GM19455 (cell line): ENCODE measurements around the gene RNU6-7.

Experiments
- ATAC-seq: cut with Tn5 transposase; IDR thresholded peaks from one replicate; pipeline ENCODE4 v1.9.1; 2021; ENCODE audit not compliant: unreplicated experiment

Gene RNU6-7

DNA sequence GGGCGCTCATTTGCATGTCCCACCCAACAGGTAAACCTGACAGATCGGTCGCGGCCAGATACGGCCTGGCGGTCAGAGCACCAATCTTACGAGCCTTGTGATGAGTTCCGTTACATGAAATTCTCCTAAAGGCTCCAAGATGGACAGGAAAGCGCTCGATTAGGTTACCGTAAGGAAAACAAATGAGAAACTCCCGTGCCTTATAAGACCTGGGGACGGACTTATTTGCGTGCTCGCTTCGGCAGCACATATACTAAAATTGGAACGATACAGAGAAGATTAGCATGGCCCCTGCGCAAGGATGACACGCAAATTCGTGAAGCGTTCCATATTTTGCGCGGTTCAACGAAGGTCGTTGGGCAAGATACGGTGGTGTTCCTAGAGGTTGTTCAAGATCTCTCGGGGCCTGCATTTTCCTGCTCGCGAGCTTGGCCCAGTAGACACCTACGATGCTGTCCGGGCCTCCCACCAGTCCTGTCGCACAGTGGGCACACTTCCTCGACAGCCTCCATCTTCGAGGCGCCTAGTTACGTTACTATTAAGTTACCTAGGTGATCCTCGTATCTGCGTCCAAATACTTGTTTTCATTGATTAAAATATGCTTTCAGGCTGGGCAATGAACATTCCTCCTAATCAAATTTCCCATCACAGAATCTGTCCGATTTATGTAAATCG is at the start of gene RNU6-7:
RNU6-7 (plus strand) TSS at position 230 of the 675 bp plus-strand sequence.
- ATAC-seq = no peak

DNA sequence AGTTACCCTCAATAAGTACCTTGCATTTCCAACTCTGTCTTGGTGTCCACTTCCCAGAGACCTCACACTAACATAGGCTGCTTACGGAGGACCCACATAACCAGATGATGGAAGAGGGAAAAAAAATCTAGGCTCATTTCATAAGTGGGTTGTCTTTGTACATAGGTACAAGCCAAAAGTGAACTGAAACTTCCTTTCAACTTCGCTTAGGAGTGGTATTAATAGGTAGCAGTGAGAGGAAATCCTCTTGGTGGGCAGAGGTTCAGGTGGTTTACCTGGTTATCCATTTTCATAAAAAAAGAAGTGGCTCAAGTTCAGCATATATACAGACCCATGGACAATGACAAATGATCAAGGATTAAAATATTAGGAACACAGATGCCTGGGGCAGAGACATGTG is 35.8 kb upstream of the RNU6-7 start:
- no peak for ATAC-seq

DNA sequence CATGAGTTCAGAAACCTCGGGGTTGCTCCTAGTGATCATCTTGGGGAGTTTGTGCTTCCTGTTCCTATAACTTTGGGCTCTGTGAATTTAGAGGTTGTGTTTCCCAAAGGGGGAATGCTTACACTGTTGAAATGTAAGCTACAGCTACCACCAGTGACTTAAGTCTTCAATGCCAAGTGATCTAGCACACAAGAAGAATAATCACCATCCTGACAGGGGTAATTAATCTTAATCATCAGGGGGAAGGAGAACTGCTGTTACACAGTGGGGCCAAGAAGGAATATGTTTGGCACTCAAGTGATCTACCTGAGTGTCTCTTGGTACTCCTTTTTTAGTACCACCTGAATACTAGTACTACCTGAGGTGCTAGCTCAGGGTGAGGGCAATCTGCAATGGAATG is 34.9 kb upstream of the RNU6-7 start:
- ATAC-seq = no peak

DNA sequence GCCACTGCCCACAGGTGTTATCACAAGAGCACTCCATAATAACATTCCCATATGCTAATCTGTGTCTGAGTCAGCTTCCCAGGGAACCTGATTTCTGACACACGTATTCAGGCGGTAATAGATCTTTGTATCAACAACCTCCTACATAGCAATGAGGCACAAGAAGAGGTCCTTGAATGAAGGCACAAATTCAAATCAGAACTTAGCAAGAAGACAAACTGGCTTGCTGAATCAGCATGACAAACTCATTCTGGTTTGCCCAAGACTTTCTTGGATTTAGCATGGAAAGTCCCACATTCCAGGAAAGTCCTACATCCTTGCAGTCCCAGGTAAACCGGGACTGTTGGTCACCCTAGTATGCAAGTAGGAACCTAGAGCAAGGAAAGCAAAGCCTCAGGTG is 33.9 kb upstream of the RNU6-7 start:
- ATAC-seq = no peak

- ATAC-seq = no peak
Measured at GRCh38 chr14:32169191-32169590, 32.7 kb upstream of the RNU6-7 start.

DNA sequence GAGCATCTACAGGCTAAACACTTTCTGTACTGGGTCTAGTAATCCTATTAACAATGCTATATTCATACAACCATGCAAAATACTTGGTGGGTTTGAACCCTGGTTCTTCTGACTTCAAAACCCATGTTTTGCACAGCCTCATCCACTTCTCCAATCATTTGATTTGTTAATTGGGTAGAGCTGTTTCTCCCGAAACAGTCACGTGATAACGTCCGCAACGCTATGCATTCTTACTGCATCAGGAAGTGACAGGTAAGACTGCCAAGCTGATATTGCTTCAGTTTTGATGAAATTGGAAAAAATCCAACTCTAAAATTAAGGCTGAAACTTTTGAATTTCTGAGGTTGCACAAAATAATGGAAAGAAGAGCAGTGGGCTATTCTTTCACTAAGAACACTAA is 30.4 kb upstream of the RNU6-7 start:
- no peak for ATAC-seq

DNA sequence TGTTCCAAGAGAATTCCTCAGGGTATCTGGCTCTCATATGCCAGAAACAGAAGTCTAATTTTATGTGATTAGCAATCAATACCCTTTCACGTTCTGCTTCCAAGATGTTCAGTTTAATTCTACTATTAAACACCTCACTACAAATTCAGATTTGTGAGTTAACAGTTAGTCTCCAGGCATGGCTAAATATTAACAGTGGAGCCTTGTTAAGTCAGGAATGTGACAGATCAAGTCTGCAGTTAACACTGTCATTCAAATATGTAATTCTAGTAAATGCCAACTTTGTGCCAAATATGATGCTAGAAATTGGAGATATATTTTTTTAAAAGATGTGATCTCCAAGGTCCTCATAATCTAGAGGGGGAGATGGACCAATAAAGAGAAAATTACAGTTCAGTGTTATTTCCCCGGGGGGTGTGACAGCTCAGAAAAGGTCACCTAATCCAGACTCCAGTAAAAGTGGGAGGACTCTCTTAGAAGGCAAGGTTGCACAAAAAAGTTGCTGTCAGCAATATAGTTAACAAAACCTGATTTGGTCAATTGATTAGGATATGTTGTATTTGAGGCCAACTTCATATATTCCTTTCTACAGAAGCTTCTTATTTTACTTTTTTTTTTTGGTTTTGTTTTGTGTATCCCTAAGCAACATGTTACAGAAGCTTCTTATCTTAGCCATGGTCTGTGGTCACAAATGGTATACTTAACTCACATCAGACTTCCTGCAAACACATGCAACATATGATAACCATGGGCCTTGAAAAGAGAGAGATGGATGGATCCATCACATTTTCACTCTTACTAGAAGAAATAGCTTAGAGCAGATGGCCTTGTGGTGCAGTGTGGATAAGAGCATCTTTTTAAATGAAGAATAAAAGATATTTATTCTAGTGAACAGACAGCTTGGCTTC is 18.4 kb upstream of the RNU6-7 start:
- ATAC-seq = no peak

GRCh38 chr14:32185097-32185496 is 16.7 kb upstream of the RNU6-7 start:
- no peak for ATAC-seq

DNA sequence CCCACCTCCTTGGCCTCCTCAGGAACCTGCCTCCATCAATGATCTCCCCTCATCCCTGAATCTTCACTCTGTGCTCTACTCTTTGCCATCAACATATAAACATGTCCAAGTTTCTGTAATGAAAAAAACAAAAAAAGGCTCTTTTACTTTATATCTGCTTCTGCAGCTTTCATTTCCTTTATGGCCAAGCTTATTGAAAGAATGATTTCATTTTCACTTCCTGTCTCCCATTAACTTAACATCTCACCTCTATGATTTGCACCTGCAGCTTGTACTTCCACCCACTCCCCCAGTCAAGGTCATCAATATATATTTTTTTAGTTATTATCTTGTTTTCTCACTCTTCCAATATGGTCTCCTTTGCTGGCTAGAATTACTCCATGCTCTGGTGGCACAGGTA is 15.6 kb upstream of the RNU6-7 start:
- no peak for ATAC-seq

DNA sequence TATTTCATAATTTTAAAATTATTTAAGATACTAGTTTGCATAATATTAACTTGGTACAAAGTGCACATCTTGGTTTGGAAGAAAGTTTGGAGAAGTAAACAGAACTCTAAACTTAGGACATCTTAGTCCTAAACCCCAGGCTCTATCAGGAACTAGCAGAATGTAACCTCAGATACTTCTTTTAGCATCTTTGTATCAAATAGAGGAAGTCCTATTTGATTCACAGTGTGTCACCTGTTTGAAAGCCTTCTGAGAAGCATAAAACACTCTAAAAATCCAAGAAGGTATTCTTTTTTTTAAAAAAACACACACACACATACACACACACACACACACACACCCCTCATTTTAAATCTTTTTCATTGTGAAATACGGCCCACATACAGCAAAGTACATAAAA is 12.0 kb upstream of the RNU6-7 start:
- no peak for ATAC-seq

- no peak for ATAC-seq
Measured at GRCh38 chr14:32190673-32191072, 11.2 kb upstream of the RNU6-7 start.

- no peak for ATAC-seq
Measured at GRCh38 chr14:32192712-32193373, 9.0 kb upstream of the RNU6-7 start.

- no peak for ATAC-seq
Measured at GRCh38 chr14:32193532-32193931, 8.3 kb upstream of the RNU6-7 start.

- ATAC-seq = no peak
Measured at GRCh38 chr14:32195636-32196035, 6.2 kb upstream of the RNU6-7 start.

- ATAC-seq = peak; percentile 37
Measured at GRCh38 chr14:32197919-32198318, 3.9 kb upstream of the RNU6-7 start.

DNA sequence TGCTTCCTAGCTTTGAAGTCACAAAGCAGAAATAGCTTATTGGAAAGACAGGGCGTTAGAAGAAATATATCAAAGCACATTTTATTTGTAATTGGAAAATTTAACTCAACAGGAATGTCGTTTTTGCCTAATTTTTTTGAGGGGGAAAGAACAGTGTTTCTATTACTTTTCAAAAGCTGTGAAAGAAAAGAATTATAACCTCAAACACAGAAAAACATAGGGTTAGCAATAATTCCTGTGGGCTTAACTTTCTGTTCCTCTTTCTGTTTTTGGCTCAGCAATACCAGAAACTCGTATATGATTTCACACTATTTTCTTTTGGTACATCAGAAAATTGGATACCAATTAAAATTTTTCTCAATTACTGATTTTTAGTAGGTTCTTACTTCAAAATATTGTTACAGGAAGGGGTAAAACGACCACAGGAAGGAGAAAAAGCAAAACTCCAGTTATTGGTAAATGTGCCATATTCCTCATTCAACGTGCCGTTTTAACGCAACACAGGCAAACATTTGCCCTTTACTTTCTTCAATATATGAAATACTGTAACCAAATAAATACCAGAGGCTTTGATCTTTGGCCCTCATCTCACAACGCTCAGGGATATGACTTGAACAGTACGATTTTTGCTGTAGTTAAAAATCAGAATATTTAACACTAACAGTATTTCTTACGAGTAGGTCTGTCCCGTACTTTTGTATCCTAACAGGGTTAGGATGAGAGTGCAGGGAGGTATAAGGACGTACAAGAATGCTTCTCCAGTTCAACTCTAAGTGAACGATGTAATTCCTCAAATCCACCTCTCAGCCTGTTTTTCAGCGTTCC is 1.3 kb upstream of the RNU6-7 start:
- no peak for ATAC-seq

GRCh38 chr14:32201193-32201815 is 541 bp upstream of the RNU6-7 start:
- peak; percentile 56 for ATAC-seq

DNA sequence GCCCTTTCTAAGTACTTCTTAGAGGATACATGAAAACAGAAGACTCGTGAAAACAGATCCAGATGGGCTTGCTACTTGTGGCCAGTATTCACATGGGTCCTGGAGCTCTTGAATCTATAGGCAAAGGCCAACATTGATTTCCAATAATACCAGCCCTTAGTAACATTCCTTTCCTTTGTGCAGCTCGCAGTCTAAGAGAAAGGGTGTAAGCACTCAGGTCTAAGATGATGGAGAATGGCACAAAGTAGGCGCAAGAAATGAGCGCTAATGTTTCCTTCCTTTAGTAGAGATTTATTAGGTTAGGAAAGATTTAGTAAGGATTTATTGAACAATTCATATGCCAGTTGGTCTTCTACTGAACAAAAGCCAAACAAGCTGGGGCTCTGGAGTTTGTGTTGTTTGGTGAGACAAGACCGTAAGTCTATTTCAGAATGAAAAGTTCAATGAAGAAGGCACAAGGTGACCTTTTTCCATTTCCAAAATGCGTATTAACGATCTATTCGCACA is 699 bp downstream of the RNU6-7 start:
- no peak for ATAC-seq

GRCh38 chr14:32202998-32203882 is 1.4 kb downstream of the RNU6-7 start, which contains the start of gene RNU6-8:
Gene RNU6-8 (minus strand): TSS chr14:32203269.
- peak; percentile 61 for ATAC-seq
